C4-2B (cell line): ENCODE measurements around the gene GALK1.
A peak's percentile ranks its signal among the peaks of the same experiment; 100 is the strongest.
"Not testable (repeated sequence)": the region's sequence is repeated elsewhere in the genome, so short reads cannot be mapped to it uniquely, and the experiment has no call there.

Experiments
- H3K27ac ChIP-seq: fragments of 450-650 bp; 2 replicates; pipeline ENCODE4 v1.5.1; 2017
- CTCF ChIP-seq: fragments of 450-650 bp; conservative IDR thresholded peaks from 2 replicates; pipeline ENCODE4 v1.5.1; 2017; ENCODE audit warnings: mild to moderate bottlenecking
- ZFX ChIP-seq: fragments of 450-650 bp; IDR thresholded peaks from 2 replicates; pipeline ENCODE4 v1.6.1; 2017

GALK1 gene

GRCh38 chr17:75767881-75768280 is 2.9 kb upstream of the GALK1 start:
- TF ChIP-seq CTCF (no peak), ZFX (no peak)

GRCh38 chr17:75765981-75766380 is 989 bp upstream of the GALK1 start:
- H3K27ac ChIP-seq = no peak overlapping the region
- TF ChIP-seq CTCF (no peak), ZFX (no peak)

More at GRCh38 chr17:75767881-75768280, 2.9 kb upstream of the GALK1 start:
- H3K27ac ChIP-seq = no peak overlapping the region

GRCh38 chr17:75764417-75764710 is 628 bp downstream of the GALK1 start:
- peak overlapping the region; percentile 72 for H3K27ac ChIP-seq
- no peak for TF ChIP-seq CTCF
- TF ChIP-seq ZFX = no peak

GRCh38 chr17:75763613-75764416 is 1.2 kb downstream of the GALK1 start:
- peak overlapping the region; percentile 72 for H3K27ac ChIP-seq

GRCh38 chr17:75763269-75763607 is 1.8 kb downstream of the GALK1 start:
- no peak overlapping the region for H3K27ac ChIP-seq
- TF ChIP-seq CTCF = no peak
- no peak for TF ChIP-seq ZFX

More at GRCh38 chr17:75763613-75764416, 1.2 kb downstream of the GALK1 start:
- TF ChIP-seq CTCF (no peak), ZFX (no peak)

- TF ChIP-seq CTCF (no peak), ZFX (no peak)
- no peak overlapping the region for H3K27ac ChIP-seq
These were observed 2.3 kb downstream of the GALK1 start for GRCh38 chr17:75762513-75763268.

- not testable (repeated sequence) for H3K27ac ChIP-seq
These were observed 4.9 kb downstream of the GALK1 start for GRCh38 chr17:75759978-75760640.
